CD4-positive, alpha-beta T cell (primary cell): ENCODE measurements around the gene ACAD8. TPM values are rescaled to one million over a fixed set of nuclear protein-coding genes. Genes with fewer than 3 reads are reported as not detected.

ENCODE experiments used
- ATAC-seq: fragments of 200-7000 bp; cut with Tn5 transposase; one replicate; pipeline ENCODE4 v1.10.0; 2022; ENCODE audit warnings: mild to moderate bottlenecking; ENCODE audit not compliant: poor library complexity
- CTCF ChIA-PET: fragments of 350-600 bp; sonication (Branson Sonifier 250); formaldehyde crosslinking; loops from one replicate; lab custom pipeline; 2021; ENCODE audit warnings: antibody characterized with exemption, inconsistent platforms; lab: Charles Lee
- POLR2A ChIA-PET: fragments of 350-600 bp; sonication (Branson Sonifier 250); formaldehyde crosslinking; loops from one replicate; lab custom pipeline; 2021; ENCODE audit warnings: antibody characterized with exemption, inconsistent platforms; lab: Charles Lee
- DNase-seq, 14 experiments: peaks; one replicate each; pipeline ENCODE4 v3.0.0-alpha.2; 2013 to 2020; ENCODE audit warnings: mixed read lengths in 2 of 14
- H3K27ac ChIP-seq, 2 donors: one replicate each; pipeline versions ENCODE4 v1.5.1 to v1.7.0; 2013; ENCODE audit warnings: low read length in 2 of 2, low read depth in 1 of 2, mild to moderate bottlenecking in 1 of 2
- H3K27me3 ChIP-seq, 2 experiments: 1 replicate in 1 of 2; 2 replicates in 1 of 2; pipeline versions ENCODE4 v1.6.1 to v1.7.0; 2013; ENCODE audit warnings: low read length in 2 of 2, control low read depth in 1 of 2, mild to moderate bottlenecking in 1 of 2, moderate library complexity in 1 of 2; ENCODE audit not compliant: insufficient read depth in 2 of 2, control insufficient read depth in 1 of 2
- H3K36me3 ChIP-seq: one replicate; pipeline ENCODE4 v1.6.1; 2013; ENCODE audit warnings: low read length, control low read depth; ENCODE audit not compliant: insufficient read depth
- H3K4me1 ChIP-seq: one replicate; pipeline ENCODE4 v1.6.1; 2013; ENCODE audit warnings: low read length, control low read depth; ENCODE audit not compliant: insufficient read depth
- H3K4me3 ChIP-seq: one replicate; pipeline ENCODE4 v1.5.1; 2013; ENCODE audit warnings: mild to moderate bottlenecking, low read length, moderate library complexity
- H3K9me3 ChIP-seq, 2 experiments: 1 replicate in 1 of 2; 2 replicates in 1 of 2; pipeline versions ENCODE4 v1.6.1 to v1.7.0; 2013; ENCODE audit warnings: low read length in 2 of 2, mild to moderate bottlenecking in 2 of 2, control low read depth in 1 of 2, moderate library complexity in 1 of 2; ENCODE audit not compliant: control insufficient read depth in 1 of 2, insufficient read depth in 1 of 2
- H3K27ac Mint-ChIP-seq: one replicate; pipeline ENCODE4 v1.8.0; 2020; ENCODE audit warnings: mixed read lengths
- H3K27me3 Mint-ChIP-seq: one replicate; pipeline ENCODE4 v1.8.0; 2021; ENCODE audit warnings: mixed read lengths
- H3K36me3 Mint-ChIP-seq: one replicate; pipeline ENCODE4 v1.8.0; 2021; ENCODE audit warnings: low read depth, mixed read lengths
- H3K4me1 Mint-ChIP-seq: one replicate; pipeline ENCODE4 v1.8.0; 2021; ENCODE audit warnings: low read depth, mixed read lengths
- H3K4me3 Mint-ChIP-seq: one replicate; pipeline ENCODE4 v1.8.0; 2020; ENCODE audit warnings: mild to moderate bottlenecking, mixed read lengths
- H3K9me3 Mint-ChIP-seq: one replicate; pipeline ENCODE4 v1.8.0; 2020; ENCODE audit warnings: mixed read lengths
- intact Hi-C, 2 experiments: fragments of 100-400 bp; cut with DNase I in 1 of 2; cut with micrococcal nuclease in 1 of 2; formaldehyde crosslinking; loops; one replicate each; pipeline versions ENCODE4 v1.15.1 to v1.9.0; 2023 to 2025; cut with DNase I, micrococcal nuclease
- total RNA-seq, 174 experiments: library from RNA in 2 of 174; stranded (reverse) in 2 of 174; gene quantifications; one replicate each; pipeline ENCODE4 v1.2.3 and lab custom pipeline; 2021 to 2026
- TF ChIP-seq, protein P1 (sequence below): fragments of 200-600 bp; IDR thresholded peaks from one replicate; pipeline ENCODE4 v1.8.0; 2022; ENCODE audit warnings: antibody characterized with exemption, mild to moderate bottlenecking

The ACAD8 gene
- total RNA-seq, 2 experiments from 2014 or later: 15.0 to 16.3 TPM

DNA sequence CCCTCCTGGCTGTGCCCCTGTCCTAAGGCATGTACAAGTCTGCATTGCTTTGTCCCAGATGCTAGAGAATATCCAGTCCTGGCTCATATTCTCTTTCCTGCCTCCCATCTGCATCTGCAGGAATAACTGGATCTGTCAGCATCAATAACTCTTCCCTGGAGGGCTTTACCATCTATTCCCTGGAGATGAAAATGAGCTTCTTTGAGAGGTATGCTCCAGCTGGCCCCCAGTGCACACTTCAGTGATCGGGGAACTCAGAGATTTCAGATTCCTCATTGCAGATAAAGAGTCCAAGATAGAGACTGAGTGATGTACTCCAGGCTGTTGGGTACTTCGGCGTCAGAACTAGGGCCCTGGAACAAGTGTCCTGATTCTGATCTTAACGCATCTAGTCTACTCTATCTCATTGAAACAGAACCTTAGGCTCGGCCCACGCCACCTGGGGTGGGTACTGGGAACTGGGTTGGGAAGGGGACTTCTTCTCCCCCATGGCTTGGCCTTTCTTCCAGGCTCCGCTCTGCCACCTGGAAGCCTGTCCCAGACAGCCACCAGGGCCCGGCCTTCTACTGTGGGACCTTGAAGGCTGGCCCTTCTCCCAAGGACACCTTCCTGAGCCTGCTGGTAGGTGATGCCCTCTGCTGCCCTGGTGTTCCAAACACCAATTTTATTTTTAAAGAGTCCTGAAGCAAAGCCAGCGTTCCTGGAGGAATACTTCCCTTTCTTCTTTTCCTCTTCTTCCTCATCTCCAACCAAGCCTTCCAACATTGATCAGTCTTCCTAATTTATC is 60.6 kb downstream of the ACAD8 start:
- CTCF ChIA-PET: no interaction called here

More for the DNA sequence above, 60.6 kb downstream of the ACAD8 start:
- TF ChIP-seq, protein P1, sequence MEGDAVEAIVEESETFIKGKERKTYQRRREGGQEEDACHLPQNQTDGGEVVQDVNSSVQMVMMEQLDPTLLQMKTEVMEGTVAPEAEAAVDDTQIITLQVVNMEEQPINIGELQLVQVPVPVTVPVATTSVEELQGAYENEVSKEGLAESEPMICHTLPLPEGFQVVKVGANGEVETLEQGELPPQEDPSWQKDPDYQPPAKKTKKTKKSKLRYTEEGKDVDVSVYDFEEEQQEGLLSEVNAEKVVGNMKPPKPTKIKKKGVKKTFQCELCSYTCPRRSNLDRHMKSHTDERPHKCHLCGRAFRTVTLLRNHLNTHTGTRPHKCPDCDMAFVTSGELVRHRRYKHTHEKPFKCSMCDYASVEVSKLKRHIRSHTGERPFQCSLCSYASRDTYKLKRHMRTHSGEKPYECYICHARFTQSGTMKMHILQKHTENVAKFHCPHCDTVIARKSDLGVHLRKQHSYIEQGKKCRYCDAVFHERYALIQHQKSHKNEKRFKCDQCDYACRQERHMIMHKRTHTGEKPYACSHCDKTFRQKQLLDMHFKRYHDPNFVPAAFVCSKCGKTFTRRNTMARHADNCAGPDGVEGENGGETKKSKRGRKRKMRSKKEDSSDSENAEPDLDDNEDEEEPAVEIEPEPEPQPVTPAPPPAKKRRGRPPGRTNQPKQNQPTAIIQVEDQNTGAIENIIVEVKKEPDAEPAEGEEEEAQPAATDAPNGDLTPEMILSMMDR: no peak
- Histone ChIP-seq H3K27me3 (no peaks in the 10 kb centered on the region), H3K27ac (no peak overlapping the region), H3K9me3 (peaks cover 7 to 22% of the 10 kb centered on the region in 2 experiments), H3K4me1 (no peaks in the 10 kb centered on the region), H3K36me3 (no peaks in the 10 kb centered on the region), H3K4me3 (no peak overlapping the region)
- no peak for ATAC-seq
- Mint-ChIP-seq H3K27ac (no peak overlapping the region), H3K36me3 (peaks cover 10% of the 10 kb centered on the region), H3K27me3 (peaks cover 4% of the 10 kb centered on the region), H3K4me3 (no peak overlapping the region), H3K9me3 (peaks cover 7% of the 10 kb centered on the region), H3K4me1 (no peaks in the 10 kb centered on the region)
- intact Hi-C loops: no loop called here
- DNase-seq: no peak
- POLR2A ChIA-PET: no interaction called here

Other genes starting within 250 kb of the ACAD8 start
- 10 to 100 TPM; 13.5 to 15.3 TPM for gene JAM3, start 184.5 kb upstream of the ACAD8 start, total RNA-seq
- gene NCAPD3, start 29.6 kb upstream of the ACAD8 start, total RNA-seq: 10 to 100 TPM; 25.7 to 29.6 TPM
- 10 to 100 TPM; 41.6 to 42.2 TPM for gene VPS26B, start 28.9 kb upstream of the ACAD8 start, total RNA-seq
- gene THYN1, start 216 bp upstream of the ACAD8 start, total RNA-seq: 10 to 100 TPM; 25.7 to 26.0 TPM
- gene GLB1L3, start 22.8 kb downstream of the ACAD8 start, total RNA-seq: 1 to 10 TPM; 1.3 to 1.5 TPM
- under 1 TPM; 0.59 to 0.63 TPM for gene GLB1L2, start 78.4 kb downstream of the ACAD8 start, total RNA-seq
- under 1 TPM; 0.14 to 0.22 TPM for gene B3GAT1, start 158.7 kb downstream of the ACAD8 start, total RNA-seq